Endothelial cell of umbilical vein (primary cell): ENCODE measurements around the gene BHLHE41. TPM values are rescaled to one million over a fixed set of nuclear protein-coding genes. Genes with fewer than 3 reads are reported as not detected.

Experiments used
- BruUV-seq: library from RNA; stranded (reverse); fragments of 400-500 nt; replicated peaks from 2 replicates; lab custom pipeline; 2021; lab: Mats Ljungman, UMichigan
- CTCF ChIA-PET: fragments of 300-600, 350-600 bp; sonication (Branson Sonifier 250); formaldehyde crosslinking; loops from one replicate; lab custom pipeline; 2021; ENCODE audit warnings: antibody characterized with exemption, inconsistent platforms; lab: Charles Lee
- POLR2A ChIA-PET: fragments of 300-600, 350-600 bp; sonication (Branson Sonifier 250); formaldehyde crosslinking; loops from one replicate; lab custom pipeline; 2021; ENCODE audit warnings: antibody characterized with exemption, inconsistent platforms; lab: Charles Lee
- DNase-seq: peaks from one replicate; pipeline ENCODE4 v3.0.0-alpha.2; 2011; ENCODE audit warnings: low read depth, low spot score
- FAIRE-seq: peaks from 2 replicates; lab custom pipeline; 2011; peaks lifted over from hg19 to GRCh38; lab: Jason Lieb, UNC
- H2AFZ ChIP-seq: 2 replicates; pipeline ENCODE4 v1.6.0; 2012; ENCODE audit warnings: low read depth, low read length, control low read depth, inconsistent platforms
- H3K27ac ChIP-seq: 2 replicates; pipeline ENCODE4 v1.5.1; 2011; ENCODE audit warnings: low read depth, mild to moderate bottlenecking, control low read depth, low read length, moderate library complexity; ENCODE audit not compliant: insufficient read depth
- H3K27me3 ChIP-seq, 2 experiments: 2 replicates each; pipeline versions ENCODE4 v1.6.0 to v1.6.1; 2011; ENCODE audit warnings: low read length in 2 of 2, mixed read lengths in 1 of 2; ENCODE audit not compliant: control insufficient read depth in 2 of 2, insufficient read depth in 2 of 2
- H3K36me3 ChIP-seq, 2 experiments: 2 replicates in 1 of 2; 3 replicates in 1 of 2; pipeline ENCODE4 v1.5.1; 2011; ENCODE audit warnings: low read length in 2 of 2, mild to moderate bottlenecking in 1 of 2, moderate library complexity in 1 of 2; ENCODE audit not compliant: control insufficient read depth in 2 of 2, insufficient read depth in 2 of 2; ENCODE audit errors: extremely low read depth in 1 of 2
- H3K4me1 ChIP-seq: 3 replicates; pipeline ENCODE4 v1.5.1; 2011; ENCODE audit warnings: mild to moderate bottlenecking, low read length; ENCODE audit not compliant: control insufficient read depth, insufficient read depth; ENCODE audit errors: extremely low read depth
- H3K4me2 ChIP-seq: 2 replicates; pipeline ENCODE4 v1.6.1; 2011; ENCODE audit warnings: low read length, control low read depth, mixed read lengths; ENCODE audit not compliant: insufficient read depth
- H3K4me3 ChIP-seq, 3 experiments: fragments of 200-600 bp in 1 of 3; sonication (generic), shearing (Covaris generic) in 1 of 3; replicated peaks in 1 of 3; 2 replicates each; pipeline ENCODE4 v1.5.1; 2011 to 2016; ENCODE audit warnings: control low read depth in 3 of 3, low read length in 3 of 3, mild to moderate bottlenecking in 2 of 3, inconsistent platforms in 1 of 3, low read depth in 1 of 3, moderate library complexity in 1 of 3; ENCODE audit not compliant: insufficient read depth in 1 of 3
- H3K79me2 ChIP-seq: 2 replicates; pipeline ENCODE4 v1.6.0; 2012; ENCODE audit warnings: low read length, inconsistent platforms; ENCODE audit not compliant: control insufficient read depth, insufficient read depth
- H3K9ac ChIP-seq: replicated peaks from 2 replicates; pipeline ENCODE3; 2011; ENCODE audit warnings: low read length, control low read depth; ENCODE audit not compliant: insufficient read depth; ENCODE audit errors: extremely low read depth
- H3K9me1 ChIP-seq: replicated peaks from 3 replicates; pipeline ENCODE4 v1.6.0; 2011; ENCODE audit warnings: mild to moderate bottlenecking, low read length; ENCODE audit not compliant: control insufficient read depth, insufficient read depth; ENCODE audit errors: extremely low read depth
- H3K9me3 ChIP-seq: replicated peaks from 2 replicates; pipeline ENCODE4 v1.5.1; 2012; ENCODE audit warnings: low read length, inconsistent platforms; ENCODE audit not compliant: control insufficient read depth, insufficient read depth
- H4K20me1 ChIP-seq: replicated peaks from 2 replicates; pipeline ENCODE3; 2011; ENCODE audit warnings: mild to moderate bottlenecking, low read length; ENCODE audit not compliant: control insufficient read depth, insufficient read depth; ENCODE audit errors: extremely low read depth
- EZH2 ChIP-seq: IDR thresholded peaks from 2 replicates; pipeline ENCODE4 v1.6.1; 2012; ENCODE audit warnings: borderline replicate concordance, low read depth, mild to moderate bottlenecking, moderate library complexity, low read length, inconsistent platforms; ENCODE audit not compliant: severe bottlenecking
- FOS ChIP-seq: IDR thresholded peaks from 2 replicates; pipeline ENCODE4 v1.6.1; 2011; ENCODE audit warnings: mild to moderate bottlenecking, low read length, moderate library complexity, borderline replicate concordance; ENCODE audit not compliant: insufficient read depth
- MAX ChIP-seq: IDR thresholded peaks from 2 replicates; pipeline ENCODE4 v1.6.1; 2011; ENCODE audit not compliant: insufficient read depth, insufficient read length
- MYC ChIP-seq: IDR thresholded peaks from one replicate; pipeline ENCODE4 v1.6.1; 2011; ENCODE audit warnings: mild to moderate bottlenecking, low read depth, low read length
- dilution Hi-C: fragments of 300-500 bp; cut with MboI; formaldehyde crosslinking; loops from one replicate; pipeline ENCODE4 v1.15.0; 2019; ENCODE audit warnings: low sequenced_read_pairs; ENCODE audit not compliant: extremely low pct_ligation_motif_present
- intact Hi-C: fragments of 100-400 bp; cut with micrococcal nuclease; formaldehyde crosslinking; loops from one replicate; pipeline ENCODE4 v1.10.0; 2022
- polyA plus RNA-seq, 4 experiments: library from polyadenylated mRNA; depleted of rRNA in 3 of 4; stranded (reverse) in 3 of 4; unstranded in 1 of 4; fragments of >200 nt; gene quantifications; 2 replicates each; pipeline versions ENCODE4 v1.2.1 to v1.2.3, GENCODE V29; 2011 to 2012; ENCODE audit warnings: missing spikeins in 1 of 4
- total RNA-seq: library from RNA; stranded (reverse); gene quantifications from 2 replicates; pipeline ENCODE4 v1.2.3, GENCODE V29; 2021

BHLHE41 gene
- total and polyA plus RNA-seq, 2 donors (not counting 3 experiments of a cell fraction or from before 2014, with no cell fraction given): 0.12 to 0.24 TPM

- H3K27ac ChIP-seq: no peak overlapping the region
- ChIA-PET CTCF (interaction anchor here (0.9 to 2.2 kb wide), 3 partner anchors 8 to 301 kb away, joined by 3 to 12 read pairs (median 4); no protein-coding TSS in a partner anchor), POLR2A (no interaction called here)
- DNase-seq (no peak), FAIRE-seq (no peak)
- no TSS peak for BruUV-seq
- no peaks in the 10 kb centered on the region for H4K20me1 ChIP-seq
- no peak overlapping the region for H2AFZ ChIP-seq
- intact Hi-C loops (loop anchor here (10.0 kb wide), 1 partner anchor 397 kb away; no protein-coding TSS in a partner anchor), dilution Hi-C loops (no loop called here)
- H3K4me2 ChIP-seq: no peak overlapping the region
- H3K4me1 ChIP-seq: peaks cover 20% of the 10 kb centered on the region
- no peaks in the 10 kb centered on the region for H3K9me1 ChIP-seq
- peaks cover 39 to 62% of the 10 kb centered on the region in 2 experiments for H3K27me3 ChIP-seq
- TF ChIP-seq FOS: no peak
- no peaks in the 10 kb centered on the region for H3K36me3 ChIP-seq
- no peaks in the 10 kb centered on the region for H3K9me3 ChIP-seq
- H3K79me2 ChIP-seq: no peaks in the 10 kb centered on the region
- no peak overlapping the region for H3K9ac ChIP-seq
- no peak overlapping the region for H3K4me3 ChIP-seq
These were observed 2.6 kb upstream of the BHLHE41 start for GRCh38 chr12:26127404-26127803.

GRCh38 chr12:26126340-26127284, 1.8 kb upstream of the BHLHE41 start:
- no peaks in the 10 kb centered on the region for H3K79me2 ChIP-seq
- peak overlapping the region; percentile 95 for H3K4me2 ChIP-seq
- H3K27me3 ChIP-seq: peaks cover 35 to 60% of the 10 kb centered on the region in 2 experiments
- H2AFZ ChIP-seq: peak overlapping the region; percentile 60
- DNase-seq: peak; percentile 64
- no peaks in the 10 kb centered on the region for H3K9me1 ChIP-seq
- H3K36me3 ChIP-seq: no peaks in the 10 kb centered on the region
- H3K27ac ChIP-seq: no peak overlapping the region
- peak; percentile 79 for FAIRE-seq
- dilution Hi-C loops (no loop called here), intact Hi-C loops (loop anchor here (1.0 to 10.0 kb wide), 2 partner anchors 27 to 398 kb away; no protein-coding TSS in a partner anchor)
- no peaks in the 10 kb centered on the region for H4K20me1 ChIP-seq
- H3K4me1 ChIP-seq: peaks cover 23% of the 10 kb centered on the region
- H3K4me3 ChIP-seq: peak overlapping the region; percentile 39 to 64 (median 49)
- CTCF ChIA-PET: interaction anchor here (0.9 to 2.2 kb wide), 2 partner anchors 8 to 27 kb away, joined by 3 to 12 read pairs; no protein-coding TSS in a partner anchor
- TF ChIP-seq EZH2 (peak; percentile 33), MAX (peak; percentile 61), MYC (no peak)
- BruUV-seq: no TSS peak
- H3K9me3 ChIP-seq: no peaks in the 10 kb centered on the region
- POLR2A ChIA-PET: no interaction called here
- H3K9ac ChIP-seq: peak overlapping the region; percentile 21
